Karpas-422 (cell line): ENCODE results near the gene STKLD1. TPM values are rescaled to one million over a fixed set of nuclear protein-coding genes. Genes with fewer than 3 reads are reported as not detected.

Source experiments
- DNase-seq: peaks from one replicate; pipeline ENCODE4 v3.0.0-alpha.2; 2015
- H2AFZ ChIP-seq: fragments of 200-600 bp; sonication (generic); 2 replicates; pipeline ENCODE4 v1.6.1; 2014; ENCODE audit warnings: antibody characterized with exemption, low read length, mixed read lengths
- H3K27ac ChIP-seq: fragments of 200-600 bp; sonication (generic); 2 replicates; pipeline ENCODE4 v1.5.1; 2014; ENCODE audit warnings: mild to moderate bottlenecking, low read length, moderate library complexity
- H3K27me3 ChIP-seq: fragments of 200-600 bp; sonication (generic); 2 replicates; pipeline ENCODE4 v1.6.1; 2014; ENCODE audit warnings: low read length, mixed read lengths
- H3K36me3 ChIP-seq: fragments of 200-600 bp; sonication (generic); 2 replicates; pipeline ENCODE4 v1.6.1; 2014; ENCODE audit warnings: low read length, mixed read lengths; ENCODE audit not compliant: insufficient read depth
- H3K4me1 ChIP-seq: fragments of 200-600 bp; sonication (generic); 2 replicates; pipeline ENCODE4 v1.6.1; 2014; ENCODE audit warnings: mild to moderate bottlenecking, low read length, mixed read lengths
- H3K4me2 ChIP-seq: fragments of 200-600 bp; sonication (generic); 2 replicates; pipeline ENCODE4 v1.6.1; 2014; ENCODE audit warnings: low read length, low read depth, mild to moderate bottlenecking; ENCODE audit not compliant: poor library complexity, severe bottlenecking
- H3K4me3 ChIP-seq: fragments of 200-600 bp; sonication (generic); 2 replicates; pipeline ENCODE4 v1.5.1; 2014; ENCODE audit warnings: mild to moderate bottlenecking, antibody characterized with exemption, low read length, mixed read lengths
- H3K79me2 ChIP-seq: fragments of 200-600 bp; sonication (generic); 2 replicates; pipeline ENCODE4 v1.6.1; 2014; ENCODE audit warnings: mild to moderate bottlenecking, low read length, mixed read lengths
- H3K9ac ChIP-seq: fragments of 200-600 bp; sonication (generic); 2 replicates; pipeline ENCODE4 v1.6.0; 2014; ENCODE audit warnings: low read length
- H3K9me2 ChIP-seq: fragments of 200-600 bp; sonication (generic), shearing (Covaris generic); replicated peaks from 2 replicates; pipeline ENCODE4 v1.6.0; 2014; ENCODE audit warnings: mild to moderate bottlenecking, low read length, moderate library complexity; ENCODE audit not compliant: insufficient read depth
- H3K9me3 ChIP-seq: fragments of 300-700, 200-600 bp; sonication (generic); 2 replicates; pipeline ENCODE4 v1.6.1; 2014; ENCODE audit warnings: low read length, mixed read lengths
- H4K20me1 ChIP-seq: fragments of 200-600 bp; sonication (generic); 2 replicates; pipeline ENCODE4 v1.6.1; 2014; ENCODE audit warnings: mild to moderate bottlenecking, antibody characterized with exemption, low read length, low read depth; ENCODE audit not compliant: insufficient read depth
- total RNA-seq: library from RNA; depleted of rRNA; stranded (reverse); fragments of >200 nt; shearing (Covaris generic); gene quantifications from 2 replicates; pipeline ENCODE4 v1.2.3, GENCODE V29; 2014; ENCODE audit warnings: low replicate concordance

Gene STKLD1
- total RNA-seq, 1 experiment from 2014 or later, result 0.93 TPM

GRCh38 chr9:133423216-133423615 is 47.0 kb downstream of the STKLD1 start:
- H3K9me2 ChIP-seq, result no peaks in the 10 kb centered on the region
- H3K4me2 ChIP-seq, result no peak overlapping the region
- DNase-seq, result no peak
- no peaks in the 10 kb centered on the region for H3K36me3 ChIP-seq
- no peak overlapping the region for H3K9ac ChIP-seq
- H3K4me1 ChIP-seq, result peaks cover 27% of the 10 kb centered on the region
- H3K4me3 ChIP-seq, result no peak overlapping the region
- H3K79me2 ChIP-seq, result peaks cover 3% of the 10 kb centered on the region; the same call in 1 of the 2 replicates
- H3K9me3 ChIP-seq, result no peaks in the 10 kb centered on the region
- no peak overlapping the region for H2AFZ ChIP-seq
- no peak overlapping the region for H3K27ac ChIP-seq
- H3K27me3 ChIP-seq, result no peaks in the 10 kb centered on the region
- H4K20me1 ChIP-seq, result no peaks in the 10 kb centered on the region

GRCh38 chr9:133424187-133424586 is 48.0 kb downstream of the STKLD1 start:
- DNase-seq, result no peak
- H3K4me2 ChIP-seq, result no peak overlapping the region

GRCh38 chr9:133425049-133425632 is 49.0 kb downstream of the STKLD1 start:
- Histone ChIP-seq H3K9ac (no peak overlapping the region), H3K4me2 (no peak overlapping the region), H3K36me3 (no peaks in the 10 kb centered on the region), H3K9me2 (no peaks in the 10 kb centered on the region), H3K4me3 (no peak overlapping the region), H3K27me3 (no peaks in the 10 kb centered on the region), H3K79me2 (no peaks in the 10 kb centered on the region), H3K9me3 (no peaks in the 10 kb centered on the region), H3K27ac (no peak overlapping the region), H4K20me1 (no peaks in the 10 kb centered on the region), H2AFZ (no peak overlapping the region), H3K4me1 (peaks cover 12% of the 10 kb centered on the region)
- DNase-seq, result no peak

More at GRCh38 chr9:133424187-133424586, 48.0 kb downstream of the STKLD1 start:
- Histone ChIP-seq H3K27ac (no peak overlapping the region), H3K27me3 (no peaks in the 10 kb centered on the region), H3K4me1 (peaks cover 18% of the 10 kb centered on the region), H3K36me3 (no peaks in the 10 kb centered on the region), H3K9ac (no peak overlapping the region), H4K20me1 (no peaks in the 10 kb centered on the region), H3K9me3 (no peaks in the 10 kb centered on the region), H3K9me2 (no peaks in the 10 kb centered on the region), H2AFZ (no peak overlapping the region), H3K79me2 (no peaks in the 10 kb centered on the region), H3K4me3 (no peak overlapping the region)

GRCh38 chr9:133426011-133426410 is 49.8 kb downstream of the STKLD1 start:
- H3K9me3 ChIP-seq, result no peaks in the 10 kb centered on the region
- H3K79me2 ChIP-seq, result no peaks in the 10 kb centered on the region
- no peaks in the 10 kb centered on the region for H4K20me1 ChIP-seq
- no peak overlapping the region for H3K4me3 ChIP-seq
- H3K9me2 ChIP-seq, result no peaks in the 10 kb centered on the region
- H3K4me2 ChIP-seq, result no peak overlapping the region
- H3K27ac ChIP-seq, result no peak overlapping the region
- H3K27me3 ChIP-seq, result no peaks in the 10 kb centered on the region
- no peaks in the 10 kb centered on the region for H3K36me3 ChIP-seq
- peaks cover 4% of the 10 kb centered on the region; the same call in 1 of the 2 replicates for H3K4me1 ChIP-seq
- H2AFZ ChIP-seq, result no peak overlapping the region
- no peak overlapping the region for H3K9ac ChIP-seq
- no peak for DNase-seq

- Histone ChIP-seq H3K79me2 (no peaks in the 10 kb centered on the region), H3K27ac (no peak overlapping the region), H3K4me2 (no peak overlapping the region), H3K4me3 (no peak overlapping the region), H2AFZ (no peak overlapping the region), H4K20me1 (no peaks in the 10 kb centered on the region), H3K9me2 (no peaks in the 10 kb centered on the region), H3K9ac (no peak overlapping the region), H3K9me3 (no peaks in the 10 kb centered on the region), H3K4me1 (no peaks in the 10 kb centered on the region), H3K36me3 (no peaks in the 10 kb centered on the region), H3K27me3 (no peaks in the 10 kb centered on the region)
- DNase-seq, result no peak
These were observed 51.6 kb downstream of the STKLD1 start for GRCh38 chr9:133427658-133428348.

- Histone ChIP-seq H3K27me3 (no peaks in the 10 kb centered on the region), H3K79me2 (no peaks in the 10 kb centered on the region), H3K4me3 (no peak overlapping the region), H3K9me2 (no peaks in the 10 kb centered on the region), H3K36me3 (no peaks in the 10 kb centered on the region), H3K9ac (no peak overlapping the region), H3K4me2 (no peak overlapping the region), H3K27ac (no peak overlapping the region), H2AFZ (no peak overlapping the region), H3K4me1 (no peaks in the 10 kb centered on the region), H4K20me1 (no peaks in the 10 kb centered on the region), H3K9me3 (no peaks in the 10 kb centered on the region)
- no peak for DNase-seq
These were observed 52.5 kb downstream of the STKLD1 start for GRCh38 chr9:133428617-133429101.

GRCh38 chr9:133429214-133429613 is 53.0 kb downstream of the STKLD1 start:
- Histone ChIP-seq H3K27me3 (no peaks in the 10 kb centered on the region), H3K36me3 (no peaks in the 10 kb centered on the region), H4K20me1 (no peaks in the 10 kb centered on the region), H3K4me1 (no peaks in the 10 kb centered on the region), H3K9ac (no peak overlapping the region), H3K79me2 (no peaks in the 10 kb centered on the region), H2AFZ (no peak overlapping the region), H3K4me2 (no peak overlapping the region), H3K4me3 (no peak overlapping the region), H3K27ac (no peak overlapping the region), H3K9me3 (no peaks in the 10 kb centered on the region), H3K9me2 (no peaks in the 10 kb centered on the region)
- no peak for DNase-seq

- no peaks in the 10 kb centered on the region for H3K36me3 ChIP-seq
- H3K4me3 ChIP-seq, result no peak overlapping the region
- no peak overlapping the region for H2AFZ ChIP-seq
- DNase-seq, result no peak
- H3K79me2 ChIP-seq, result no peaks in the 10 kb centered on the region
- H3K9me3 ChIP-seq, result no peaks in the 10 kb centered on the region
- H3K9ac ChIP-seq, result no peak overlapping the region
- no peaks in the 10 kb centered on the region for H3K4me1 ChIP-seq
- H4K20me1 ChIP-seq, result no peaks in the 10 kb centered on the region
- H3K27me3 ChIP-seq, result no peaks in the 10 kb centered on the region
- no peak overlapping the region for H3K4me2 ChIP-seq
- no peaks in the 10 kb centered on the region for H3K9me2 ChIP-seq
- no peak overlapping the region for H3K27ac ChIP-seq
These were observed 53.5 kb downstream of the STKLD1 start for GRCh38 chr9:133429641-133430161.
